Right lobe of liver (tissue), 4 donors: ENCODE data around the gene B4GALT2.

Source experiments
- POLR2A ChIP-seq: fragments of 450-650 bp; IDR thresholded peaks from one replicate; pipeline ENCODE4 v1.6.1; 2017; ENCODE audit warnings: antibody characterized with exemption, mild to moderate bottlenecking
- TF ChIP-seq, protein P1 (sequence below), 4 donors: fragments of 200-600 bp in 3 of 4; fragments of 450-650 bp in 1 of 4; IDR thresholded peaks; one replicate each; pipeline versions ENCODE4 v1.5.1 to v1.8.0; 2016 to 2022; ENCODE audit warnings: antibody characterized with exemption in 4 of 4, mild to moderate bottlenecking in 2 of 4
- donor health status: DM: no; HTN: no; CAD: no.
- donor health status: DM: no; HTN: no; CAD: no.
- donor health status: DM: no; HTN: yes; CAD: no.

DNA sequence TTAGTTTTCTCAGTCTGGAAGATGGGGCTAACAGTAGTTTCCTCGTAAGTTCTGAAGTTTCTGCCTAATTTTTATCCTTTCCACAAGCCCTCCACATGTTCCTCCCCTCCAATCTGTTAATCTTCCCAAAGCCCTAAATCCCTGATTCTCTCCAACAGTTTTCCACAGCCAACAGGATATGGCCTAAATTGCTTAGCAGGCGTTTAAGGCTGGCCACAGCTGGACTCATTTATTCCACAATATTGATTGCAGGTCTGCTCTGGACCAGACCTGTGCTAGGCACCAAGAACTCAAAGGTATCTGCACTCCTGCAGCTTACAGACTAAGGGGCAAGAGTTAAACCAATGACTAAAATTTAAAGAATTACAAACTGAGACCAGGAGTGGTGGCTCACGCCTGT is 48.3 kb downstream of the B4GALT2 start:
- no peak for TF ChIP-seq POLR2A
- TF ChIP-seq, protein P1, sequence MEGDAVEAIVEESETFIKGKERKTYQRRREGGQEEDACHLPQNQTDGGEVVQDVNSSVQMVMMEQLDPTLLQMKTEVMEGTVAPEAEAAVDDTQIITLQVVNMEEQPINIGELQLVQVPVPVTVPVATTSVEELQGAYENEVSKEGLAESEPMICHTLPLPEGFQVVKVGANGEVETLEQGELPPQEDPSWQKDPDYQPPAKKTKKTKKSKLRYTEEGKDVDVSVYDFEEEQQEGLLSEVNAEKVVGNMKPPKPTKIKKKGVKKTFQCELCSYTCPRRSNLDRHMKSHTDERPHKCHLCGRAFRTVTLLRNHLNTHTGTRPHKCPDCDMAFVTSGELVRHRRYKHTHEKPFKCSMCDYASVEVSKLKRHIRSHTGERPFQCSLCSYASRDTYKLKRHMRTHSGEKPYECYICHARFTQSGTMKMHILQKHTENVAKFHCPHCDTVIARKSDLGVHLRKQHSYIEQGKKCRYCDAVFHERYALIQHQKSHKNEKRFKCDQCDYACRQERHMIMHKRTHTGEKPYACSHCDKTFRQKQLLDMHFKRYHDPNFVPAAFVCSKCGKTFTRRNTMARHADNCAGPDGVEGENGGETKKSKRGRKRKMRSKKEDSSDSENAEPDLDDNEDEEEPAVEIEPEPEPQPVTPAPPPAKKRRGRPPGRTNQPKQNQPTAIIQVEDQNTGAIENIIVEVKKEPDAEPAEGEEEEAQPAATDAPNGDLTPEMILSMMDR (IDR thresholded peaks at IDR 0.05), result no peak
